ENCODE results near the gene TMTC1.

The TMTC1 gene

GRCh38 chr12:29519585-29520182 is 264.1 kb downstream of the TMTC1 start:
- no peak for DNase-seq

- DNase-seq, result no peak
These were observed 265.3 kb downstream of the TMTC1 start for GRCh38 chr12:29518407-29518806.

- DNase-seq, result no peak
These were observed 266.5 kb downstream of the TMTC1 start for GRCh38 chr12:29517264-29517663.

GRCh38 chr12:29516431-29516875 is 267.3 kb downstream of the TMTC1 start:
- no peak for DNase-seq

GRCh38 chr12:29510591-29511185 is 273.1 kb downstream of the TMTC1 start:
- DNase-seq, result no peak

GRCh38 chr12:29509503-29509902 is 274.2 kb downstream of the TMTC1 start:
- DNase-seq, result no peak

- no peak for DNase-seq
These were observed 274.8 kb downstream of the TMTC1 start for GRCh38 chr12:29508949-29509348.

- no peak for DNase-seq
These were observed 278.6 kb downstream of the TMTC1 start for GRCh38 chr12:29505122-29505521.

- DNase-seq, result no peak
These were observed 280.5 kb downstream of the TMTC1 start for GRCh38 chr12:29503283-29503682.

GRCh38 chr12:29499235-29499634 is 284.5 kb downstream of the TMTC1 start:
- no peak for DNase-seq

GRCh38 chr12:29497588-29497987 is 286.2 kb downstream of the TMTC1 start, which contains the start of gene OVCH1:
Gene OVCH1, minus strand, starts transcription at chr12:29497686. Its CDS starts 0 bp downstream, at chr12:29497686.
- no peak for DNase-seq

GRCh38 chr12:29492891-29493290 is 290.9 kb downstream of the TMTC1 start:
- no peak for DNase-seq

- no peak for DNase-seq
These were observed 296.8 kb downstream of the TMTC1 start for GRCh38 chr12:29486972-29487371.

GRCh38 chr12:29463198-29463597 is 320.5 kb downstream of the TMTC1 start:
- DNase-seq, result no peak

GRCh38 chr12:29460082-29460481 is 323.7 kb downstream of the TMTC1 start:
- no peak for DNase-seq

- no peak for DNase-seq
These were observed 328.7 kb downstream of the TMTC1 start for GRCh38 chr12:29455087-29455486.

- DNase-seq, result no peak
These were observed 331.9 kb downstream of the TMTC1 start for GRCh38 chr12:29451888-29452287.

Data from NCI-H1417 treated with DMSO at 0.1 percent for 48 hours (cell line).